GM12878 (cell line): Measurements from ENCODE around the gene HSF5. TPM values are rescaled to one million over a fixed set of nuclear protein-coding genes. Genes with fewer than 3 reads are reported as not detected.
A peak's percentile ranks its signal among the peaks of the same experiment; 100 is the strongest.

ENCODE experiments used
- EED ChIP-seq: sonication (generic); IDR thresholded peaks from 2 replicates; pipeline ENCODE4 v1.6.1; 2016; ENCODE audit warnings: antibody characterized with exemption, low read depth
- GATAD2B ChIP-seq: fragments of 450-650 bp; conservative IDR thresholded peaks from 2 replicates; pipeline ENCODE4 v1.6.1; 2017; ENCODE audit warnings: low read depth, mild to moderate bottlenecking, moderate library complexity
- HDAC2 ChIP-seq: fragments of 200-600 bp; sonication (generic); IDR thresholded peaks from 2 replicates; pipeline ENCODE4 v1.6.1; 2017
- IKZF1 ChIP-seq: fragments of 450-650 bp; conservative IDR thresholded peaks from 2 replicates; pipeline ENCODE4 v1.6.1; 2017; ENCODE audit warnings: antibody characterized with exemption, mild to moderate bottlenecking
- IKZF2 ChIP-seq, 2 experiments: fragments of 450-650 bp; IDR thresholded peaks; 2 replicates each; pipeline ENCODE4 v1.6.1; 2017; ENCODE audit warnings: mild to moderate bottlenecking in 2 of 2, moderate library complexity in 2 of 2
- MEF2B ChIP-seq: fragments of 450-650 bp; IDR thresholded peaks from 2 replicates; pipeline ENCODE4 v1.6.1; 2018; ENCODE audit warnings: mild to moderate bottlenecking, moderate library complexity; ENCODE audit not compliant: partially characterized antibody, poor library complexity, severe bottlenecking
- POLR2A ChIP-seq: IDR thresholded peaks from 2 replicates; pipeline ENCODE4 v1.6.1; 2011; ENCODE audit warnings: low read depth, mild to moderate bottlenecking, low read length
- RCOR1 ChIP-seq: conservative IDR thresholded peaks from 2 replicates; pipeline ENCODE4 v1.6.1; 2012; ENCODE audit warnings: low read depth, low read length, improper control_type of control experiment
- SMAD5 ChIP-seq: IDR thresholded peaks from 2 replicates; pipeline ENCODE4 v1.6.1; 2016; ENCODE audit warnings: antibody characterized with exemption, low read depth
- ZNF207 ChIP-seq: fragments of 450-650 bp; IDR thresholded peaks from 2 replicates; pipeline ENCODE4 v1.6.1; 2014; ENCODE audit warnings: antibody characterized with exemption, mild to moderate bottlenecking, borderline replicate concordance
- ZSCAN29 ChIP-seq: fragments of 450-650 bp; IDR thresholded peaks from 2 replicates; pipeline ENCODE4 v1.6.1; 2017; ENCODE audit warnings: mild to moderate bottlenecking, moderate library complexity
- polyA plus RNA-seq, 11 experiments: library from polyadenylated mRNA; depleted of rRNA in 4 of 11; unstranded in 6 of 11; stranded (reverse) in 5 of 11; fragments of >200 nt; fragmentation: Nextera tagmentation in 4 of 11; fragmentation: Illumina TruSeq in 1 of 11; extraction: Ambion mirVana in 4 of 11; extraction: Trizol in 1 of 11; gene quantifications; 1 replicate in 1 of 11; 2 replicates in 10 of 11; pipeline versions ENCODE4 v1.2.1 to v1.2.3, GENCODE V29; 2011 to 2016; ENCODE audit warnings: inconsistent platforms in 2 of 11, missing spikeins in 2 of 11, low read depth in 1 of 11
- total RNA-seq, 4 experiments: library from RNA; depleted of rRNA in 3 of 4; stranded (reverse); fragments of >200 nt in 3 of 4; fragmentation: Illumina TruSeq in 1 of 4; extraction: Trizol in 1 of 4; gene quantifications; 2 replicates each; pipeline versions ENCODE4 v1.2.1 to v1.2.3, GENCODE V29; 2013 to 2021
- TF ChIP-seq, protein P1 (sequence below): IDR thresholded peaks from 2 replicates; pipeline ENCODE4 v1.6.1; 2012; ENCODE audit warnings: improper control_type of control experiment, low read depth, low read length; ENCODE audit not compliant: insufficient replicate concordance
- TF ChIP-seq, protein P2 (sequence below): fragments of 450-650 bp; IDR thresholded peaks from 2 replicates; pipeline ENCODE4 v1.6.1; 2016; ENCODE audit warnings: mild to moderate bottlenecking
- TF ChIP-seq, protein P3 (sequence below): fragments of 450-650 bp; IDR thresholded peaks from 2 replicates; pipeline ENCODE4 v1.6.1; 2017; ENCODE audit warnings: borderline replicate concordance
- TF ChIP-seq, protein P4 (sequence below): fragments of 450-650 bp; IDR thresholded peaks from 2 replicates; pipeline ENCODE4 v1.6.1; 2017; ENCODE audit warnings: mild to moderate bottlenecking, moderate library complexity
- TF ChIP-seq, protein P5 (sequence below): fragments of 150-350 bp; IDR thresholded peaks from 2 replicates; pipeline ENCODE4 v1.6.1; 2014; ENCODE audit warnings: mild to moderate bottlenecking, low read depth, low read length

Gene HSF5
- total and polyA plus RNA-seq, 10 of the 15 experiments (the other 5 are each of a cell fraction or from before 2014, with no cell fraction given): 0.02 to 0.18 (median 0.06) TPM; not detected in 4

DNA sequence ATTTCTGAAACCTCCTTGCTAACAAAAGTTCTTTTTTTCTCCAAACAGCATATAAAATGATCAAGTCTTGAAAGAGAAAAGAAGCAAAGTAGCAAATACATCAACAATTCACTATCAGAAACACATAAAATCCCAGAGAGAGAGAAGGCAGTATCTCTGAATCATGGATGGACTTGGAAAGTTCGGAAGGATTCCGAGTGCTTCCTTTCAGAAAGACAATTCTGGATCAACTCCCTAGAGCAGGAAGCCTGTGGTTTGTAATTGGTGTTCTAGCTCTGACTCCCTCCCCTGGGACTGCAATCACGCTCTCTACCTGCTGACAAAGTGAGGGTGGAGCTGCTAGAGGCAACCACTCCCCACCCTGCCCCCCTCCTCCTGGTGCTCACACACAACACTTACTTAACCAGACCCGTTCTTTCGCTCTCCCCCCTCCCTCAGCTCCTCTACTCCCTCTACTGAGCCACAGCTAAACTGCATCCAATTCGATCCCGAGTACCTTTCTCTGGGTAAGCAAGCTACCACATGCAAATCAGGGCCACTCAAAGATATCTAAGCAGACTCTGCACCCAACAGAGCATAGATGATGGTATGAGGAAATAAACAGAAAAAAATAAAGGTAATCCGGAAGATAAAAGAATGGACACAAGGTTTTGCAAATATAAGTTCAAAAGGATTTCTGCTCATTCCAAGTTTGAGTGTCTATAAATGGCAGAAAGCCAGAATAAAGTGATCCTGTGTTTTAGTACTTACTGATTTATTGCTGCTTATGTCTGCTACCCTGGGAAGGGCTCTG is 70.7 kb downstream of the HSF5 start, which contains the start of gene RNF43 (continued):
- TF ChIP-seq, protein P1, sequence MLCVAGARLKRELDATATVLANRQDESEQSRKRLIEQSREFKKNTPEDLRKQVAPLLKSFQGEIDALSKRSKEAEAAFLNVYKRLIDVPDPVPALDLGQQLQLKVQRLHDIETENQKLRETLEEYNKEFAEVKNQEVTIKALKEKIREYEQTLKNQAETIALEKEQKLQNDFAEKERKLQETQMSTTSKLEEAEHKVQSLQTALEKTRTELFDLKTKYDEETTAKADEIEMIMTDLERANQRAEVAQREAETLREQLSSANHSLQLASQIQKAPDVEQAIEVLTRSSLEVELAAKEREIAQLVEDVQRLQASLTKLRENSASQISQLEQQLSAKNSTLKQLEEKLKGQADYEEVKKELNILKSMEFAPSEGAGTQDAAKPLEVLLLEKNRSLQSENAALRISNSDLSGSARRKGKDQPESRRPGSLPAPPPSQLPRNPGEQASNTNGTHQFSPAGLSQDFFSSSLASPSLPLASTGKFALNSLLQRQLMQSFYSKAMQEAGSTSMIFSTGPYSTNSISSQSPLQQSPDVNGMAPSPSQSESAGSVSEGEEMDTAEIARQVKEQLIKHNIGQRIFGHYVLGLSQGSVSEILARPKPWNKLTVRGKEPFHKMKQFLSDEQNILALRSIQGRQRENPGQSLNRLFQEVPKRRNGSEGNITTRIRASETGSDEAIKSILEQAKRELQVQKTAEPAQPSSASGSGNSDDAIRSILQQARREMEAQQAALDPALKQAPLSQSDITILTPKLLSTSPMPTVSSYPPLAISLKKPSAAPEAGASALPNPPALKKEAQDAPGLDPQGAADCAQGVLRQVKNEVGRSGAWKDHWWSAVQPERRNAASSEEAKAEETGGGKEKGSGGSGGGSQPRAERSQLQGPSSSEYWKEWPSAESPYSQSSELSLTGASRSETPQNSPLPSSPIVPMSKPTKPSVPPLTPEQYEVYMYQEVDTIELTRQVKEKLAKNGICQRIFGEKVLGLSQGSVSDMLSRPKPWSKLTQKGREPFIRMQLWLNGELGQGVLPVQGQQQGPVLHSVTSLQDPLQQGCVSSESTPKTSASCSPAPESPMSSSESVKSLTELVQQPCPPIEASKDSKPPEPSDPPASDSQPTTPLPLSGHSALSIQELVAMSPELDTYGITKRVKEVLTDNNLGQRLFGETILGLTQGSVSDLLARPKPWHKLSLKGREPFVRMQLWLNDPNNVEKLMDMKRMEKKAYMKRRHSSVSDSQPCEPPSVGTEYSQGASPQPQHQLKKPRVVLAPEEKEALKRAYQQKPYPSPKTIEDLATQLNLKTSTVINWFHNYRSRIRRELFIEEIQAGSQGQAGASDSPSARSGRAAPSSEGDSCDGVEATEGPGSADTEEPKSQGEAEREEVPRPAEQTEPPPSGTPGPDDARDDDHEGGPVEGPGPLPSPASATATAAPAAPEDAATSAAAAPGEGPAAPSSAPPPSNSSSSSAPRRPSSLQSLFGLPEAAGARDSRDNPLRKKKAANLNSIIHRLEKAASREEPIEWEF: no peak
- TF ChIP-seq ZNF207 (no peak), ZSCAN29 (no peak), MEF2B (peak; percentile 99), EED (peak; percentile 96), HDAC2 (no peak), IKZF2 (IDR thresholded peaks at IDR 0.05) (peak; percentile 98), RCOR1 (0 out of 2 replicates have a peak, but pooled peaks have one; percentile 64), SMAD5 (no peak), POLR2A (no peak), IKZF1 (peak; percentile 99), GATAD2B (peak; percentile 44)
- TF ChIP-seq, protein P2, sequence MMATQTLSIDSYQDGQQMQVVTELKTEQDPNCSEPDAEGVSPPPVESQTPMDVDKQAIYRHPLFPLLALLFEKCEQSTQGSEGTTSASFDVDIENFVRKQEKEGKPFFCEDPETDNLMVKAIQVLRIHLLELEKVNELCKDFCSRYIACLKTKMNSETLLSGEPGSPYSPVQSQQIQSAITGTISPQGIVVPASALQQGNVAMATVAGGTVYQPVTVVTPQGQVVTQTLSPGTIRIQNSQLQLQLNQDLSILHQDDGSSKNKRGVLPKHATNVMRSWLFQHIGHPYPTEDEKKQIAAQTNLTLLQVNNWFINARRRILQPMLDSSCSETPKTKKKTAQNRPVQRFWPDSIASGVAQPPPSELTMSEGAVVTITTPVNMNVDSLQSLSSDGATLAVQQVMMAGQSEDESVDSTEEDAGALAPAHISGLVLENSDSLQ: no peak; the same call in 1 of the 2 replicates
- TF ChIP-seq, protein P3, sequence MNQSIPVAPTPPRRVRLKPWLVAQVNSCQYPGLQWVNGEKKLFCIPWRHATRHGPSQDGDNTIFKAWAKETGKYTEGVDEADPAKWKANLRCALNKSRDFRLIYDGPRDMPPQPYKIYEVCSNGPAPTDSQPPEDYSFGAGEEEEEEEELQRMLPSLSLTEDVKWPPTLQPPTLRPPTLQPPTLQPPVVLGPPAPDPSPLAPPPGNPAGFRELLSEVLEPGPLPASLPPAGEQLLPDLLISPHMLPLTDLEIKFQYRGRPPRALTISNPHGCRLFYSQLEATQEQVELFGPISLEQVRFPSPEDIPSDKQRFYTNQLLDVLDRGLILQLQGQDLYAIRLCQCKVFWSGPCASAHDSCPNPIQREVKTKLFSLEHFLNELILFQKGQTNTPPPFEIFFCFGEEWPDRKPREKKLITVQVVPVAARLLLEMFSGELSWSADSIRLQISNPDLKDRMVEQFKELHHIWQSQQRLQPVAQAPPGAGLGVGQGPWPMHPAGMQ: no peak
- TF ChIP-seq, protein P4, sequence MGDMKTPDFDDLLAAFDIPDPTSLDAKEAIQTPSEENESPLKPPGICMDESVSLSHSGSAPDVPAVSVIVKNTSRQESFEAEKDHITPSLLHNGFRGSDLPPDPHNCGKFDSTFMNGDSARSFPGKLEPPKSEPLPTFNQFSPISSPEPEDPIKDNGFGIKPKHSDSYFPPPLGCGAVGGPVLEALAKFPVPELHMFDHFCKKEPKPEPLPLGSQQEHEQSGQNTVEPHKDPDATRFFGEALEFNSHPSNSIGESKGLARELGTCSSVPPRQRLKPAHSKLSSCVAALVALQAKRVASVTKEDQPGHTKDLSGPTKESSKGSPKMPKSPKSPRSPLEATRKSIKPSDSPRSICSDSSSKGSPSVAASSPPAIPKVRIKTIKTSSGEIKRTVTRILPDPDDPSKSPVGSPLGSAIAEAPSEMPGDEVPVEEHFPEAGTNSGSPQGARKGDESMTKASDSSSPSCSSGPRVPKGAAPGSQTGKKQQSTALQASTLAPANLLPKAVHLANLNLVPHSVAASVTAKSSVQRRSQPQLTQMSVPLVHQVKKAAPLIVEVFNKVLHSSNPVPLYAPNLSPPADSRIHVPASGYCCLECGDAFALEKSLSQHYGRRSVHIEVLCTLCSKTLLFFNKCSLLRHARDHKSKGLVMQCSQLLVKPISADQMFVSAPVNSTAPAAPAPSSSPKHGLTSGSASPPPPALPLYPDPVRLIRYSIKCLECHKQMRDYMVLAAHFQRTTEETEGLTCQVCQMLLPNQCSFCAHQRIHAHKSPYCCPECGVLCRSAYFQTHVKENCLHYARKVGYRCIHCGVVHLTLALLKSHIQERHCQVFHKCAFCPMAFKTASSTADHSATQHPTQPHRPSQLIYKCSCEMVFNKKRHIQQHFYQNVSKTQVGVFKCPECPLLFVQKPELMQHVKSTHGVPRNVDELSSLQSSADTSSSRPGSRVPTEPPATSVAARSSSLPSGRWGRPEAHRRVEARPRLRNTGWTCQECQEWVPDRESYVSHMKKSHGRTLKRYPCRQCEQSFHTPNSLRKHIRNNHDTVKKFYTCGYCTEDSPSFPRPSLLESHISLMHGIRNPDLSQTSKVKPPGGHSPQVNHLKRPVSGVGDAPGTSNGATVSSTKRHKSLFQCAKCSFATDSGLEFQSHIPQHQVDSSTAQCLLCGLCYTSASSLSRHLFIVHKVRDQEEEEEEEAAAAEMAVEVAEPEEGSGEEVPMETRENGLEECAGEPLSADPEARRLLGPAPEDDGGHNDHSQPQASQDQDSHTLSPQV: no peak
- TF ChIP-seq, protein P5, sequence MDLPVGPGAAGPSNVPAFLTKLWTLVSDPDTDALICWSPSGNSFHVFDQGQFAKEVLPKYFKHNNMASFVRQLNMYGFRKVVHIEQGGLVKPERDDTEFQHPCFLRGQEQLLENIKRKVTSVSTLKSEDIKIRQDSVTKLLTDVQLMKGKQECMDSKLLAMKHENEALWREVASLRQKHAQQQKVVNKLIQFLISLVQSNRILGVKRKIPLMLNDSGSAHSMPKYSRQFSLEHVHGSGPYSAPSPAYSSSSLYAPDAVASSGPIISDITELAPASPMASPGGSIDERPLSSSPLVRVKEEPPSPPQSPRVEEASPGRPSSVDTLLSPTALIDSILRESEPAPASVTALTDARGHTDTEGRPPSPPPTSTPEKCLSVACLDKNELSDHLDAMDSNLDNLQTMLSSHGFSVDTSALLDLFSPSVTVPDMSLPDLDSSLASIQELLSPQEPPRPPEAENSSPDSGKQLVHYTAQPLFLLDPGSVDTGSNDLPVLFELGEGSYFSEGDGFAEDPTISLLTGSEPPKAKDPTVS: 0 out of 2 replicates have a peak, but pooled peaks have one; percentile 18
